ENCODE data around the gene KMT2D. TPM values are rescaled to one million over a fixed set of nuclear protein-coding genes. Genes with fewer than 3 reads are reported as not detected.

KMT2D gene
- total RNA-seq, 1 donor from 2014 or later = 33.5 TPM

GRCh38 chr12:49041036-49041880 is 19.3 kb downstream of the KMT2D start:
- intact Hi-C loops (cut with DNase I) = no loop called here
- DNase-seq (ENCODE audit: missing footprints) = no peak
- ATAC-seq = no peak

- no peak for ATAC-seq
- no peak for DNase-seq (ENCODE audit: missing footprints)
- intact Hi-C loops (cut with DNase I) = no loop called here
Observed at GRCh38 chr12:49040364-49040855, 20.2 kb downstream of the KMT2D start.

GRCh38 chr12:49039421-49040363 is 20.9 kb downstream of the KMT2D start:
- DNase-seq (ENCODE audit: missing footprints) (no peak), ATAC-seq (no peak)
- intact Hi-C loops (cut with DNase I) = no loop called here

GRCh38 chr12:49038291-49038955 is 22.2 kb downstream of the KMT2D start:
- intact Hi-C loops (cut with DNase I) = no loop called here
- no peak for DNase-seq (ENCODE audit: missing footprints)
- ATAC-seq = no peak

- no peak for DNase-seq (ENCODE audit: missing footprints)
- no peak for ATAC-seq
- intact Hi-C loops (cut with DNase I) = no loop called here
Observed at GRCh38 chr12:49037947-49038237, 22.7 kb downstream of the KMT2D start.

- no peak for ATAC-seq
- intact Hi-C loops (cut with DNase I) = no loop called here
- no peak for DNase-seq (ENCODE audit: missing footprints)
Observed at GRCh38 chr12:49037111-49037946, 23.3 kb downstream of the KMT2D start.

- DNase-seq (ENCODE audit: missing footprints) (no peak), ATAC-seq (no peak)
- intact Hi-C loops (cut with DNase I) = no loop called here
Observed at GRCh38 chr12:49036029-49036428, 24.6 kb downstream of the KMT2D start.

- no peak for DNase-seq (ENCODE audit: missing footprints)
Observed at GRCh38 chr12:49034286-49034622, 26.3 kb downstream of the KMT2D start.

GRCh38 chr12:49033611-49034285 is 26.8 kb downstream of the KMT2D start:
- DNase-seq (ENCODE audit: missing footprints) = no peak
- intact Hi-C loops (cut with DNase I) = no loop called here
- no peak for ATAC-seq

More at GRCh38 chr12:49034286-49034622, 26.3 kb downstream of the KMT2D start:
- no peak for ATAC-seq
- intact Hi-C loops (cut with DNase I) = no loop called here

GRCh38 chr12:49032679-49033447 is 27.7 kb downstream of the KMT2D start:
- intact Hi-C loops (cut with DNase I) = no loop called here
- no peak for ATAC-seq
- DNase-seq (ENCODE audit: missing footprints) = no peak

- ATAC-seq = no peak
- intact Hi-C loops (cut with DNase I) = no loop called here
- no peak for DNase-seq (ENCODE audit: missing footprints)
Observed at GRCh38 chr12:49032276-49032675, 28.3 kb downstream of the KMT2D start.

GRCh38 chr12:49031573-49032161 is 28.9 kb downstream of the KMT2D start:
- ATAC-seq = no peak
- intact Hi-C loops (cut with DNase I) = no loop called here
- no peak for DNase-seq (ENCODE audit: missing footprints)

- DNase-seq (ENCODE audit: missing footprints) (no peak), ATAC-seq (no peak)
- intact Hi-C loops (cut with DNase I) = no loop called here
Observed at GRCh38 chr12:49030714-49031572, 29.7 kb downstream of the KMT2D start.

- intact Hi-C loops (cut with DNase I) = no loop called here
- no peak for ATAC-seq
- no peak for DNase-seq (ENCODE audit: missing footprints)
Observed at GRCh38 chr12:49030119-49030518, 30.5 kb downstream of the KMT2D start.

GRCh38 chr12:49028666-49029275 is 31.8 kb downstream of the KMT2D start:
- DNase-seq (ENCODE audit: missing footprints) = no peak
- no peak for ATAC-seq
- intact Hi-C loops (cut with DNase I) = no loop called here
